Caki2 (cell line): ENCODE data around the gene EFNA2. TPM values are rescaled to one million over a fixed set of nuclear protein-coding genes. Genes with fewer than 3 reads are reported as not detected.
"Not testable (repeated sequence)": the region's sequence is repeated elsewhere in the genome, so short reads cannot be mapped to it uniquely, and the experiment has no call there.

Experiments
- DNase-seq: peaks from one replicate; pipeline ENCODE4 v3.0.0-alpha.2; 2015; ENCODE audit warnings: low read depth
- in situ Hi-C: cut with HindIII; loops from 2 replicates; pipeline ENCODE4 v1.10.0; 2016; ENCODE audit warnings: low sequenced_read_pairs, low pct_unique_long_range_greater_than_20kb, mixed read lengths
- total RNA-seq: library from RNA; depleted of rRNA; stranded (reverse); fragments of >200 nt; shearing (Covaris generic); gene quantifications from 2 replicates; pipeline ENCODE4 v1.2.3, GENCODE V29; 2014; ENCODE audit warnings: low replicate concordance

EFNA2 gene
- total RNA-seq, 1 experiment from 2014 or later = not detected

DNA sequence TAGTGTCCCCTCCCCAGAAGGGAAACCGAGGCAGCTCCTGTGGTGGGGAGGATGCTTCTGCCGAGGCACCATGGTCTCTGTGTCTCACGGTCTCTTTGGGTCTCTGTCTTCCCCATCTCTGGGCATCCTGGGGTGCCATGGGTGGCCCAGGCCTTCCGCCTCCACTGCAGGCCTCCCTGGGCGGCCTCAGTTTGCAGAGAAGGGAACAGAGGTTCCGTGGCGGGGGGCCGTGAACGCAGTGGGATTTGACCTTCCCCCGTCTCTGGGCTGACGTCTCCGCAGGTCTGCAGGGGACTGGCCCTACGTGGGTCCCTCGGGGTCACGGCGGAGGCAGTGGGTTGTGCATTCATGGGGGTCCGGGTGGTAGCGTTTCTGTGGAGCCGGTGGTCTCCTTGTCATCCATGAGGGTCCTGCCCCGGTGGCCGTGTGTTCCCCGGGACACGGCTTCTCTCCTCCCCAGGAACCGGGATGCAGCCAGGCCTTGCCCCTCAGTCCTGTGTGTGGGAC lies 4.6 kb downstream of the EFNA2 start:
- in situ Hi-C loops = no loop called here
- DNase-seq = no peak

- in situ Hi-C loops = no loop called here
- no peak for DNase-seq
These were observed 5.3 kb downstream of the EFNA2 start for GRCh38 chr19:1290703-1291651.

- in situ Hi-C loops = no loop called here
- no peak for DNase-seq
These were observed 6.2 kb downstream of the EFNA2 start for GRCh38 chr19:1291761-1292418.

- no peak for DNase-seq
These were observed 6.9 kb downstream of the EFNA2 start for GRCh38 chr19:1292419-1293151.

DNA sequence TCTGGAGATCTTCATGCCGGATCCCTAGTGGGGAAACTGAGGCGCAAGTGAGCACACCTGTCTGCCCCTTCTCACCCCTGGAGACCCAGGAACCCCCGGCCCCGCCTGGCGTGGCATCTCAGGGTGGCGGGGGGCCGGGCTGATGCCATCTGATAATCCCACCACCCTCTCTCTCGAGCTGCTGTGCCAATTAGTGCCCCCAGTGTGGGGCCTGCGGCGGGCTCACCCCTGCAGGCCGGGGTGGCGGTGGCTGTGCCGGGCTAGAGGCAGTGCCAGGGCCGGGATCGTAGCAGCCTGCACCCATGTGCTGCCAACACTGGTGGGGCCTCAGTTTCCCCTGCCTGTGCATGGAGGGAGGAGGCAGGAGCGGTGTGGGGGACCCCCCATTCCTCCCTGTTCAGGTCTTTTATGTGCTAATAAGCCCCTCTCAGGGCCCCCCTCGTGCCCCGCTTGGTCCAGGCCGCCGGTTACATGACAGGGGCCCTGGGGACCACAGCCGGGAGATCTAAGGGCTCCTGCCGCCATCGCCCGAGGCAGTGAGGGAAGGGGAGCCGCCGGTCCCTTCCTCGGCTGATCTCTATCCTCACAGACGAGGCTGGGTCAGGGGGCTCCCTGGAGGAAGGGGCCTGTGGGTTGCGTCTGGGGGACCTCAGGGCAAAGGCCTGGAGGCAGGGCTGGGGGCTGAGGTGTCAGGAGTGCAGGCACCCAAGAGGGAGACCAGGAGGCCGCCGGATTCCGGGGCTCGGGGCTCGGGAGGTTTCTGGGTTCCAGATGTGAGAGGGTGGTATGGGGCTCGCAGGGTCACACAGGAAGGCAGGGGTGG lies 8.3 kb downstream of the EFNA2 start:
- in situ Hi-C loops = no loop called here
- no peak for DNase-seq

More at GRCh38 chr19:1292419-1293151, 6.9 kb downstream of the EFNA2 start:
- in situ Hi-C loops = no loop called here

DNA sequence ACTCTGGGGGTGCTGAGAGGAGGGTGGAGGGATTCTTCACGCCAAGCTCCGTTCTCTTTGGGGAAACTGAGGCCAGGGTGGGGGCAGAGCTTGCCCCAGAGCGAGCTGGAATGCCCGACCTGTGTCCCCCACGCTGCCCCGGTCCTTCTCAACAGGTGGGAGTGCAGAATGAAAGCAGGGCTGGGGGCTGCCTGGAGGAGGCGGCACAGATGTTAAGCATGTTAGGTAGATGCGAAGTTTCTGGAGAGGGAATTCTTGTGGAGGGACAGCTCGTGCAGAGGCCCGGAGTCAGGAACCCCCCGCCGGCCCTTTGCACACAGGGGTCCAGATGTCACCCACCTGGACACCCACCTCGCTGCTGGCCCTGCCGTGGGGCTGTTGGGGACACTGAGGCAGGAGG lies 9.0 kb downstream of the EFNA2 start:
- in situ Hi-C loops = no loop called here
- DNase-seq = no peak

DNA sequence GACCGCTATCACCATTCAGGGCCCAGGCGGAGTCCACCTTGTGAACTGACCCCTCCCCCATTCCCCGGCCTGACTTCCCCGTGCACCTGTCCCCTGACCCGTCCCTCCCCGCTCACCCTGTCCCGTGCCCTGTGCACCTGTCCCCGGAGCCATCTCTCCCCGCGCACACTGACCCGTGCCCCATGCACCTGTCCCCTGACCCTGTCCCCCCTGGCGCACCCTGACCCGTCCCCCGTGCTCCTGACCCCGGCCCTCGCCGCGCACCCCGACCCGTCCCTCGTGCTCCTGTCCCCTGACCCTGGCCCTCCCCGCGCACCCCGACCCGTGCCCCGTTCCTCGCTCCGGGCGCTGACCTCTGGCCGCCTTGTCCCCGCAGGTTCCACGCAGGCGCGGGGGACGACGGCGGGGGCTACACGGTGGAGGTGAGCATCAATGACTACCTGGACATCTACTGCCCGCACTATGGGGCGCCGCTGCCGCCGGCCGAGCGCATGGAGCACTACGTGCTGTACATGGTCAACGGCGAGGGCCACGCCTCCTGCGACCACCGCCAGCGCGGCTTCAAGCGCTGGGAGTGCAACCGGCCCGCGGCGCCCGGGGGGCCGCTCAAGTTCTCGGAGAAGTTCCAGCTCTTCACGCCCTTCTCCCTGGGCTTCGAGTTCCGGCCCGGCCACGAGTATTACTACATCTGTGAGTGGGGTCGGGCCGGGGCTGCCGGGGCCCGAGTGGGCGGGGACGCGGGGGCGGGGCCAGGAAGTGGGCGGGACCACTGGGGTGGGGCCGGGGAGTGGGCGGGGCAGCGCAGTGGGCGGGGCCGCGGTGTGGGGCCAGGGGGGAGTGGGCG lies 9.7 kb downstream of the EFNA2 start:
- in situ Hi-C loops = no loop called here
- no peak for DNase-seq

DNA sequence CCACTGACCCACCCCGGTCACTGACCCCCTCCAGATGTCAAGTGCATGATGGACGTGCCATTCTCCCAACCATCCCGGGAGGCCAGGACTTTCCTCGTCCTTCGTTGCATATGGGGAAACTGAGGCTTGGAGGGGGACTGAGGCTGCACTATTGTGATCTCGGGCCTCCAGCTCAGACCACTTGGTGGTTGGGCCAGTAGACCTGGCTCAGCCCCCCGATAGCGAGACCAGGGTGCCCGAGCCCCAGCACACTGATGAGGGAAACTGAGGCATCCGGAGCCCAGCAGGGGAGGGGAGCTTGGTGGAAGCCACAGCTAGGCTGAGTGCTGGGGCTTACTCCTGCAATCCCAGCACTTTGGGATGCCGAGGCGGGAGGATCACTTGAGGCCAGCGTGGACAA lies 10.4 kb downstream of the EFNA2 start:
- in situ Hi-C loops = no loop called here
- DNase-seq = no peak

GRCh38 chr19:1296575-1297271 lies 11.1 kb downstream of the EFNA2 start:
- DNase-seq = no peak

GRCh38 chr19:1298235-1298634 lies 12.6 kb downstream of the EFNA2 start:
- no peak for DNase-seq
- in situ Hi-C loops = no loop called here

More at GRCh38 chr19:1296575-1297271, 11.1 kb downstream of the EFNA2 start:
- in situ Hi-C loops = no loop called here

DNA sequence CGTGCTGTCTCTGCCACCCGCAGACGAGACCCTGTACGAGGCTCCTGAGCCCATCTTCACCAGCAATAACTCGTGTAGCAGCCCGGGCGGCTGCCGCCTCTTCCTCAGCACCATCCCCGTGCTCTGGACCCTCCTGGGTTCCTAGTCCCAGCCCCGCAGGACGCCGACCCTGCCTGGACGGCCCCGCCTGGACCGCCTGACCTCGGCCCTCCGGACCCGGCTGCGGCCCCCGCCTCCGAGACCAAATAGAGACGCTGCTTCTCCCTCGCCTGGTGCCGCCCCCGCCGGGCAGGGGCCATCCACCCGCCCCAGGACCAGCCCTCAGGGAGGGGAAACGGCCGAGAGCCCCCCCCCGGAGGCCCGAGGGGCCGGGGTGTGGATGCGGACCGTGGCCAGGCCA lies 14.1 kb downstream of the EFNA2 start:
- no peak for DNase-seq
- in situ Hi-C loops = no loop called here

DNA sequence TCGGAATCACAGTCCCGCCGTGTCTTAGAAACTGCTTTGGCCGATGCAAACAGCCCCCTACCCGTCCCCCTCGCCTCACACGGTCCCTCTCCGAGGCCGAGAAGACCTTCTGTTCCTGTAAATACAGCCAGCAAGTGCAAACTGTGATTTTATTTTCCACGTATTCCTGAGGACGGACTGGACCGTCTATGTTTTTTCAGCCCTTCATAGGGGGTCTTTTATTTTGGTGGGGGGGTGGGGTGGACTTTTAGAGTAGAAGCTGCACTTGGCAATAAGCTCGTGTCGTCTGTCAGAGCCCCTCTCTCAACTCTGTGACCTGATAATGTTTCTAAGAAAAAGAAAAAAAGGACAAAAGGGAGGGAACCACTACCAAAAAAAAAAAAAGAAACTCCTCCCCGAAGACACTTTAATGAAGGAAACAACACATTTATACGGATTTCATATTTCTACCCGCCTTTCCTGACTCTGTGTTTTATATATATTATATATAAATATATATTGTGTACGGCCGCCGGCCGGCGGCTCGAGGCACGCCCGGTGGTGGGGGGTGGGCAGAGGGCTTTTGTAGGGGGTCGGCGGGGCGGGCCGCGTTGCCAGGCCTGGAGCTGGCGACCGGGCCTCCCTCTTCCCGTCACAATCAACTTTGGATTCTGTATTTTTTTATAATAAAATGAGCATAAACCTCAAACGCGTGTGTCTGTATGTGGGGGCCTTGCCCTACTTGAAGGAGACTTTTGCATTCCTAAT lies 15.2 kb downstream of the EFNA2 start:
- in situ Hi-C loops = no loop called here
- DNase-seq = no peak

GRCh38 chr19:1302533-1303239 lies 17.0 kb downstream of the EFNA2 start:
- no peak for DNase-seq
- in situ Hi-C loops = no loop called here

DNA sequence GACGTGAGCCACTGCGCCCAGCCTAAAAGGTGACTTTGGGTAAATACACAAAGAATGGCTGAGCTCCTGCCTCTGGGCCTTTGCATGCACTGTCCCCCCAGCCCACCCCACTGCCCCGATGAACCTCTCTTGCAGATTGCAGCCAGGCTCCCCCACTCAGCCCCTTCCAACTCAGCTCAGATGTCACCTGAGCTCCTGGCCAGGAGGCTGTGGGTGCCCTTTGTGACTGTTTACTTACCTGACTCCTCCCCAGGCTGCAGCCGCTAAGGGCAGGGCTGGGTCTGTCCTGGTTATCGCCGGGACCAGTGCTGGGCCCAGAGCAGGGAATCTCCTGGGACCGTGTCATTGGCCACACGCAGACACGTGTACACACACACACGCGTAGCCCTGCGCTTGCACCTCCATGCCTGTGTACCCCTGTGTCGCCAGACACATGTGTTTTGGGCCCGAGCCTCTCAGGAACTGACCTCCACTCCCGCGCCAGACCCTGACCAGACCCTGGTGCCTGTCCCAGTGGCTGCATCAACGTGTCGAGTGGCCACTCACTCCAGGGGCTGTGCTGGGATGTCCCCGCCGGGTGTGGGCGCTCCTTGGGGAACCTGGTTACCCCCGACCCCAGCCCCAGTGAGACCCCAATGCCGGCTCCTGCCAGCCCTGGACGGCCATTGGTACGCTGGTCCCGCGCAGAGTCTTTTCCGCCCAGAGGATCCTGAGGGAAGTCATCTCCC lies 18.7 kb downstream of the EFNA2 start:
- in situ Hi-C loops = no loop called here
- DNase-seq = no peak

DNA sequence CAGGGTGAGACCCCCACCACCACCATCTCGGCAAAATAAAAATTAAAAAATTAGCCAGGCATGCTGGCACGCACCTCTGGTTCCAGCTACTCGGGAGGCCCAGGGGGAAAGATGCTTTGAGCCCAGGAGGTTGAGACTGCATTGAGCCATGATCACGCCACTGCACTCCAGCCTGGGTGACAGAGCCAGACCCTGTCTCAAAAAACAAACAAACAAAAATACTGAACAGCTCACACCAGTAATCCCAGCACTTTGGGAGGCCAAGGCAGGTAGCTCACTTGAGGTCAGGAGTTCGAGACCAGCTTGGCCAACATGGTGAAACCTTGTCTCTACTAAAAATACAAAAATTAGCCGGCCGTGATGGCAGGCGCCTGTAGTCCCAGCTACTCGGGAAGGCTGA lies 19.7 kb downstream of the EFNA2 start:
- DNase-seq, in situ Hi-C loops: not testable (repeated sequence)
